Psoas muscle (tissue), 8 donors: ENCODE measurements around the gene ECT2L. TPM values are rescaled to one million over a fixed set of nuclear protein-coding genes. Genes with fewer than 3 reads are reported as not detected.

ENCODE experiments used
- ATAC-seq, 4 donors: fragments of 200-7000 bp; cut with Tn5 transposase; one replicate each; pipeline ENCODE4 v1.9.1; 2020; ENCODE audit warnings: moderate library complexity in 3 of 4, mild to moderate bottlenecking in 2 of 4
- DNase-seq, 2 donors: peaks; one replicate each; pipeline ENCODE4 v3.0.0-alpha.2; 2020
- H3K27ac ChIP-seq: fragments of 200-600 bp; one replicate; pipeline ENCODE4 v1.8.0; 2022
- H3K27me3 ChIP-seq, 3 donors: fragments of 200-600 bp in 1 of 3; one replicate each; pipeline versions ENCODE4 v1.6.1 to v1.8.0; 2013 to 2022; ENCODE audit warnings: low read length in 2 of 3, mild to moderate bottlenecking in 2 of 3, moderate library complexity in 1 of 3; ENCODE audit not compliant: insufficient read depth in 3 of 3
- H3K36me3 ChIP-seq, 2 donors: fragments of 200-600 bp in 1 of 2; one replicate each; pipeline versions ENCODE4 v1.6.1 to v1.8.0; 2013 to 2022; ENCODE audit warnings: low read depth in 1 of 2, mild to moderate bottlenecking in 1 of 2, moderate library complexity in 1 of 2; ENCODE audit not compliant: insufficient read depth in 1 of 2
- H3K4me1 ChIP-seq: fragments of 200-600 bp; one replicate; pipeline ENCODE4 v1.8.0; 2022
- H3K4me3 ChIP-seq: fragments of 200-600 bp; one replicate; pipeline ENCODE4 v1.8.0; 2022; ENCODE audit warnings: mild to moderate bottlenecking
- H3K9me3 ChIP-seq: fragments of 200-600 bp; one replicate; pipeline ENCODE4 v1.8.0; 2022
- WGBS, 3 donors: extraction: QIAGEN DNeasy Blood & Tissue Kit; methylation state at CpG; one replicate each; pipeline versions ENCODE4 v1.1.6 to v1.1.7; 2013; 5-methylcytosine and 5-hydroxymethylcytosine counted together
- intact Hi-C, 2 donors: fragments of 100-400 bp; cut with DNase I; formaldehyde crosslinking; loops; one replicate each; pipeline versions ENCODE4 v1.11.0 to v1.14.2; 2022
- polyA plus RNA-seq, 3 donors: library from polyadenylated mRNA; stranded (reverse); fragments of 200-250 nt; gene quantifications; one replicate each; pipeline ENCODE4 v1.2.3, GENCODE V29; 2013
- total RNA-seq, 4 donors: library from RNA; stranded (reverse); fragmentation: NEBNext Ultra II Directional in 2 of 4; extraction: Animal tissue kit (Norgen Biotek cat#: 25700) in 2 of 4; gene quantifications; one replicate each; pipeline versions ENCODE4 v1.2.1 to v1.2.4, GENCODE V29; 2021 to 2023
- TF ChIP-seq, protein P1 (sequence below): fragments of 200-600 bp; IDR thresholded peaks from one replicate; pipeline ENCODE4 v1.8.0; 2022; ENCODE audit warnings: antibody characterized with exemption
- donor health status: healthy with polysubstance abuse.
- donor health status: DM: no; HTN: no; CAD: no; lungs with moderate emphysema.
- donor health status: Bipolar disorder and iron deficiency.
- donor health status: healthy.
- donor health status: DM: yes; HTN: yes; CAD: no.
- donor health status: DM: no; HTN: no; CAD: no.
- donor health status: DM: no; HTN: no; CAD: no.
- donor health status: DM: yes; HTN: yes; CAD: no.

Gene ECT2L
- total and polyA plus RNA-seq, 7 donors = under 0.01 TPM; not detected in 6

DNA sequence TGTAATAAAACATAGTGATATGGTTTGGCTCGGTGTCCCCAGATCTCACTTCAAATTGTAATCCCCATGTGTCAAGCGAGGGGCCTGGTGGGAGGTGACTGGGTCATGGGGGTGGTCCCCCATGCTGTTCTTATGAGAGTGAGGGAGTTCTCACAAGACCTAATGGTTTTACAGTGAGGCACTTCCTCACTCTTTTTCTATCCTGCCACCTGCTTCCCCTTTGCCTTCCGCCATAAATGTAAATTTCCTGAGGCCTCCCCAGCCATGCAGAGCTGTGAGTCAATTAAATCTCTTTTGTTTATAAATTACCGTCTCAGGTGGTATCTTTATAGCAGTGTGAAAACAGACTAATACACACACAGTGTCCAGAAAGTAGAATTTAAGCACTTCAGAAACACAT is 113.6 kb downstream of the ECT2L start:
- ATAC-seq (no peak), DNase-seq (no peak)
- Histone ChIP-seq H3K4me1 (no peaks in the 10 kb centered on the region), H3K9me3 (no peaks in the 10 kb centered on the region), H3K27ac (no peak overlapping the region), H3K27me3 (no peaks in the 10 kb centered on the region), H3K36me3 (peaks cover 4 to 98% of the 10 kb centered on the region in 2 donors), H3K4me3 (no peak overlapping the region)
- 76 to 82% (median 78%) methylated on average over 4 of the region's 4 CpGs for WGBS, 3 donors
- TF ChIP-seq, protein P1, sequence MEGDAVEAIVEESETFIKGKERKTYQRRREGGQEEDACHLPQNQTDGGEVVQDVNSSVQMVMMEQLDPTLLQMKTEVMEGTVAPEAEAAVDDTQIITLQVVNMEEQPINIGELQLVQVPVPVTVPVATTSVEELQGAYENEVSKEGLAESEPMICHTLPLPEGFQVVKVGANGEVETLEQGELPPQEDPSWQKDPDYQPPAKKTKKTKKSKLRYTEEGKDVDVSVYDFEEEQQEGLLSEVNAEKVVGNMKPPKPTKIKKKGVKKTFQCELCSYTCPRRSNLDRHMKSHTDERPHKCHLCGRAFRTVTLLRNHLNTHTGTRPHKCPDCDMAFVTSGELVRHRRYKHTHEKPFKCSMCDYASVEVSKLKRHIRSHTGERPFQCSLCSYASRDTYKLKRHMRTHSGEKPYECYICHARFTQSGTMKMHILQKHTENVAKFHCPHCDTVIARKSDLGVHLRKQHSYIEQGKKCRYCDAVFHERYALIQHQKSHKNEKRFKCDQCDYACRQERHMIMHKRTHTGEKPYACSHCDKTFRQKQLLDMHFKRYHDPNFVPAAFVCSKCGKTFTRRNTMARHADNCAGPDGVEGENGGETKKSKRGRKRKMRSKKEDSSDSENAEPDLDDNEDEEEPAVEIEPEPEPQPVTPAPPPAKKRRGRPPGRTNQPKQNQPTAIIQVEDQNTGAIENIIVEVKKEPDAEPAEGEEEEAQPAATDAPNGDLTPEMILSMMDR = no peak
- intact Hi-C loops = no loop called here

DNA sequence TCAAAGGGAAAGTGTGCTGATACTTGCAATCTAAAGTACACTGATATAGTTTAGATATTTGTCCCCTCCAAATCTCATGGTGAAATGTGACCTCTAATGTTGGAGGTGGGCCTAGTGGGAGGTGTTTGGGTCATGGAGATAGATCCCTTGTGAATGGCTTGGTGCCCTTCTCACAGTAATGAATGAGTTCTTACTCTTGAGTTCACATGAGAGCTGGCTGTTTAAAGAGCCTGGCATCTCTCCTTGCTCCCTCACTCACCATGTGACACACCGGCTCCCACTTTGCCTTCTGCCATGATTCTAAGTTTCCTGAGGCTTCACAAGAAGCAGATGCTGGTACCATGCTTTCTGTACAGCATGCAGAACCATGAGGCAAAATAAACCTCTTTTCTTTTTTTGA is 114.1 kb downstream of the ECT2L start:
- no peaks in the 10 kb centered on the region for H3K9me3 ChIP-seq
- 34 to 68% (median 42%) methylated on average over 1 of the region's 1 CpG for WGBS, 3 donors
- no peak overlapping the region for H3K4me3 ChIP-seq
- H3K36me3 ChIP-seq = peaks cover 4 to 98% of the 10 kb centered on the region in 2 donors
- intact Hi-C loops = no loop called here
- ATAC-seq (no peak), DNase-seq (no peak)
- no peak overlapping the region for H3K27ac ChIP-seq
- TF ChIP-seq, protein P1 = no peak
- H3K4me1 ChIP-seq = no peaks in the 10 kb centered on the region
- no peaks in the 10 kb centered on the region for H3K27me3 ChIP-seq

DNA sequence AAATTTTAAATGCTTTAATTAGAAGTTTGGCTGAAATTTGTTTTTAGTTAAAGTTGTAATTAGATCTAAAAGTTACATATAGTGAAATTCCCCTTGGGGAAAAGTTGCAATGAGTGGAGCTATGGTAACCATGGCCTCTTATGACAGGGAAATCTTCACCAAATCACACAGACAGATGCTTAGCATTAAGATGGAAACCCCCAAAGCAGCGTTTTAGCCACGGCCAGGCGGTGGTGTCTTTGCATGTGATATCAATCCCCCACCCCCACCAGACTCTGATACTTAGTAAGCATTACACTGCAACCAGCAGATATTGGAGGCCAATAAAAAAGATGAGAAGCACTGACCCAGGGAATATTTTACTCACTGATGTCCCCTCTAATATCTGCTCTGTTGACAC is 116.4 kb downstream of the ECT2L start:
- TF ChIP-seq, protein P1 = no peak
- intact Hi-C loops = no loop called here
- Histone ChIP-seq H3K36me3 (peaks cover 4 to 95% of the 10 kb centered on the region in 2 donors), H3K4me1 (no peaks in the 10 kb centered on the region), H3K4me3 (no peak overlapping the region), H3K27ac (no peak overlapping the region), H3K27me3 (no peaks in the 10 kb centered on the region), H3K9me3 (no peaks in the 10 kb centered on the region)
- DNase-seq (no peak), ATAC-seq (no peak)
- WGBS, 3 donors = 58 to 68% (median 63%) methylated on average over 3 of the region's 3 CpGs

DNA sequence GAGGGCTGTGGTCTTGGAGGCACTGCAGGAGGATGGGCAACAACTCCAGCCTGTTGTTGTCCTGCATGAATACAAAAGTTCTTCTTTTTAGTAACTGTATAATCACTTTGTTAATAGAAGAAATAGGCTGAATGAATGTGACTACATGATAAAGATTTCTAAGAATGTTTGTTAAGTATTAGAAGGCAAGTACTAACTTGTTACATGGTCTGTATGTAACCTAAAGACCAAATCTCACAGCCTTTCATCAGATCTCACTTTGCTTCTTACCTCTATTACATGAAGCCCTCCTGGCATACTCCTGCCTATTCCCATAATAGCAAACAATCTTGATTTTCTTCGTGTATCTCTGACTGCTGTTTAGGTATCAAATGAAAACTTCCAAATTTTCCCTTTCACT is 118.8 kb downstream of the ECT2L start:
- no peak for DNase-seq
- H3K4me1 ChIP-seq = no peaks in the 10 kb centered on the region
- WGBS, 3 donors = 79 to 83% (median 80%) methylated on average over 1 of the region's 1 CpG
- H3K27ac ChIP-seq = no peak overlapping the region
- H3K27me3 ChIP-seq = no peaks in the 10 kb centered on the region
- no peak for ATAC-seq
- H3K36me3 ChIP-seq = peaks cover 4 to 95% of the 10 kb centered on the region in 2 donors
- no peaks in the 10 kb centered on the region for H3K9me3 ChIP-seq
- intact Hi-C loops = no loop called here
- no peak overlapping the region for H3K4me3 ChIP-seq
- TF ChIP-seq, protein P1 = no peak

DNA sequence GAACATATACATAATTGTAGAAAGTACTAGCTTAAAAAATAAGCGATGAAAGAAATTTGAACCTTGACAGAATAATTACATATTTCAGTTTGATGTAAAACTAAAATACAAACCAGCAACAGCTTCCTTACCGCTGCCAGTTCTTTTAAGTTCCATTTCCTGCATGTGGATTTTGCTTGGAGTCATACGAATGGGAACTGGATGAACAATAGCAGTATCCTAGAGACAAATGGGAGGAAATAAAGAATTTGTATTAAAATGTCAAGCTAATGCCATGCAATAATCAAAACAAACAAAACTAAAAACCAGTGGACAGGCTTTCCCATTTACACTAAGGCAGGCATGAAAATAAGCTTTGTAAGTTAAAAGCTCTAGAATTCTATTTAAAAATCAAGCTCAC is 125.0 kb downstream of the ECT2L start:
- Histone ChIP-seq H3K9me3 (no peaks in the 10 kb centered on the region), H3K27ac (no peak overlapping the region), H3K4me1 (no peaks in the 10 kb centered on the region), H3K4me3 (no peak overlapping the region), H3K36me3 (peaks cover 0 to 67% of the 10 kb centered on the region in 2 donors), H3K27me3 (no peaks in the 10 kb centered on the region)
- intact Hi-C loops = no loop called here
- TF ChIP-seq, protein P1 = no peak
- DNase-seq (no peak), ATAC-seq (no peak)
- WGBS, 3 donors = 82 to 91% (median 86%) methylated on average over 3 of the region's 3 CpGs
